GM21619 (cell line): ENCODE measurements around the gene NRG2.

Source experiments
- ATAC-seq: cut with Tn5 transposase; IDR thresholded peaks from one replicate; pipeline ENCODE4 v1.9.1; 2021; ENCODE audit not compliant: unreplicated experiment

Gene NRG2

DNA sequence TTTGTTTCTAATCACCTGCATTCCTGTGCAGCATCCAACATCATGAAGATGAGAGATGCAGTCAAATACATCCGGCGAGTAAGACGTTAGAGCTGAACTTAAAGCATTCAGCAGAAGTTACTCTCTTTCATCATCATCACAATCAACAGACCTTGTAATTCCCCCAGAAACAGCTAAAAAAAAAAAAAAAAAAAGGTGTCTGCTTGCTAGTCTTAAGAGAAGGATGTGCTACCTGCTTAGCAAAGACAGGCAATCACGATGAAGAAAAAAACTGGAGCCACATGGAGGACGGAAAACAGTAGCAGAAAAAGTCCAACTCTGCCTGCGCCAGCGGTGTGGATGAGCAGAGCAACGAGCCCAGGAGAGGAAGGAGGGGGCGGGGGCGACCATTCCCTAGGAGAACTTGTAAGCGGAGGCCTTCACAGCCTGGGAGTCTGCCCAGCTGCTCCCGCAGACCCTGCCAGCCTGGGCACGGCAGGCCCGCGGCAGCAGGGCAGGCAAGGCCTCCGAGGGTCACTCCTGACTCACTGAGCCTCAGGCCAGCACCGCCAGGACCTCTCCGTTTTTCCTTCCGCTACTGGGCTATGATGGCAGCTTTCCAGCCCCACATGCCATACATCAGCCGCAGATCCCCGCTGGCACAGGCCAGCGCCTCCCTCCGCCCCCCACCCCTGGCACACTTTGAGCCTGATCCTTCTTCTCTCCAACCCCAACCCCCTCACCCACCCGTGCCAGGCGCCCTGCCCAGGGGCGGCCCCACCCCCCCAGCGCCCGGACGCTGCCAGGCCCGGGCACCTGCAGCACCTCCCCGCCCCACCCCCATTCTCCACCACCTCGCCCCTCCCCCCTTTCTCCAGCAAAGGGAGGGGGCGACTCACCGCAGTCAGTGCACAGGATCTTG, 1.4 kb downstream of the NRG2 start:
- no peak for ATAC-seq

DNA sequence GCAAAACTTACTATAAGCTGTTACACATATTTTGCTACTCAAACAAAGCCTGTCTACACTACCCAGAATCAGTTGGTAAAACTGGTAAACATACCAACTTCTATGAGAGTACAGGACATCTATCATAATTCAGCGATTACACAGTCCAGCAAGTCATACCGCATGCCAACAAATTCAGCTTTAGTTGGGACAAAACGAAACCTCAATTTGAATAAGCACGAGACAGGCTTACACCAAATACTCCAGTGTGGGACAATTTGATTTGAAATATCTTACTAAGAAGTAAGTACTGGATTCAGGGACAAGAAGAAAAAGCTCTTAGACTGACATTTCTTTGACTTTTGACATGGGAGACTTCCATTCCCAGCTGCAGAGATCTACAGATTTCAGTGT, 2.0 kb downstream of the NRG2 start:
- ATAC-seq = no peak

DNA sequence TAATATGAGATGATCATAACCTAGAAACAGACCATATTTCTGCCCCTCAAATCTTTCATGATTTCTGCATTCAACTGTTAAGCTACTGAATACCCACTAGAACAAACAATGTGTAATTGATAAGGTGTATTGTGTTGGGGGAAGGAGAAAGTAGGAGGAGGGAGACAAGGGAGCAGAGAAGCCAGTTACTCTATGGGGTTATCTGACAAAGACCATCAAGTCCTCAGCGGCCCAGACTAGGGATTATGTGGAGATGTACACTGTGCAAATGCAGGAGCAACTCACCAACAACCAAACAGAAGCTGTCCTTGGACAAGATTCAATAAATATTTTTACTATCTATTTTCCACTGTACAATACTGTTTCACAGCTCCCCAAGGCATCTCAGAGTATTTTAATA, 2.7 kb downstream of the NRG2 start:
- no peak for ATAC-seq

- no peak for ATAC-seq
Observed at GRCh38 chr5:140039561-140039960, 3.5 kb downstream of the NRG2 start.

GRCh38 chr5:140038373-140038957, 4.6 kb downstream of the NRG2 start:
- ATAC-seq = no peak

- no peak for ATAC-seq
Observed at GRCh38 chr5:140037012-140037411, 6.1 kb downstream of the NRG2 start.

GRCh38 chr5:140035881-140036280, 7.2 kb downstream of the NRG2 start:
- ATAC-seq = no peak

DNA sequence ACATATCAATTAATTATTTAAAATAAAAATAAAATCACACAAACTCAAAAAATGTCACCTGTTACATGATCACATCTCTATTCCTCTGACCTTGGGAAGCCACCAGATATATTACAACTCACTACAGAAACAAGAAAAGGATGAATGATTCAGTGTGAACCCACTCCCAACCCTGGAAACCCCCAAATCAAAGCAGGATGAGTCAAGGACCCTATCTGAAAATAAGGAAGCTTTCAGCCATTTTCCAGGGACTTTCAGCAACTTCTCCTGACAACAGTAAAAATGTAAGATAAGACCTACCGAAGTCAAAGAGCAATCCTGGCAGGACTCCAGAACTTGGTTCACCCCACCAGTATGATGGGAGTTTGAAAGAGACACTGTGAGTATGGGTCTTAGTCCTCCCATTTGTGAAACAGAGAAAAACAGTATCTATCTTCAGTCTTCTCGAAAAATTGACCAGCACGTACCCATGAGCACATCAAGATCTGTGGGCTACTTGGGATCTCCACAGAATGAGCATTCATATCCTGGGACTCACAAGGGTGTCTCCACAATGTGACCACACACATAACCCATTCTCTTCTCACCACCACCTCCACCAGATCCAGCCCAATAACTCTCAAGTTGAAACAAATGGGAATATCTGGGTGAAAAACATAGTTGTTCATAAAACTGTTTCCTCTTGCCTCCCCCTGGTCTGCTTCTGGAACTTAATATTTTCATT, 9.9 kb downstream of the NRG2 start:
- ATAC-seq = no peak

DNA sequence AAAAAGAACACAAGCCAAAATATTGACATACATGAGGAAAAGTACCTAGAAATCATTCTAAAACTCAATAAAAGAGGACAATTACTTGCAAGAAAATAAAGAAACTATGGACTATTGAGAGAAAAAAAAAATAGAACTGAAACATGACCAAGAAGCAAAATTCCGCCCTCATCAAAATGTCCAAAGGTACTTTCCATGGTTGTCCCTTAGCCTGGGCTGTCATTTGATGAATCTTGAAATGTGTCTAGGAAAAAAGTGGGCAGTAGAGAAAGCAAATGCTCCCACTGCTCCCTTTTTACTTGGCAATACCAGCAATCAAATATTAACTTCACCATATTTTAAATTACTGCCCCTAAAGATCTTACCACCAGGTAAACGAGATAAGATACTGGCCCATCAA, 10.8 kb downstream of the NRG2 start:
- no peak for ATAC-seq

- no peak for ATAC-seq
Observed at GRCh38 chr5:140027807-140028206, 15.3 kb downstream of the NRG2 start.

DNA sequence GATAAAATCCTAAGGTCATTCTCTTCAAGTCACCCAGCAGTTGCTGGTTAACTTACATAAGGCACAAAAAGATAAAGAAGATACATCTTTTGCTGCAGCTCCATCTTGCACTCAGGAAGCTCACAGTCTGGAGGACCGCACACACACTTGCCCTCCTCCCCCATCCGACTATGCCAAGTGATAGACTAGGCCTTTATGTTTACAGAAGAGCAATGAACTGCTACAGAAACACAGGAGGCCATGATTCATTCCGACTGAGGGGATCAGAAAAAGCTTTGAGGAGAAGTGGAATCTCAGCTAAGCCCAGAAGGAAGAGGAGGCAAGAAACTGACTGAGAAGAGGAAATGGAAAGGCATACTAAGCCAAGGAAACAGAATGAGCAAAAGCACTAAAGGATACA, 17.4 kb downstream of the NRG2 start:
- no peak for ATAC-seq

- ATAC-seq = no peak
Observed at GRCh38 chr5:140024928-140025327, 18.2 kb downstream of the NRG2 start.

DNA sequence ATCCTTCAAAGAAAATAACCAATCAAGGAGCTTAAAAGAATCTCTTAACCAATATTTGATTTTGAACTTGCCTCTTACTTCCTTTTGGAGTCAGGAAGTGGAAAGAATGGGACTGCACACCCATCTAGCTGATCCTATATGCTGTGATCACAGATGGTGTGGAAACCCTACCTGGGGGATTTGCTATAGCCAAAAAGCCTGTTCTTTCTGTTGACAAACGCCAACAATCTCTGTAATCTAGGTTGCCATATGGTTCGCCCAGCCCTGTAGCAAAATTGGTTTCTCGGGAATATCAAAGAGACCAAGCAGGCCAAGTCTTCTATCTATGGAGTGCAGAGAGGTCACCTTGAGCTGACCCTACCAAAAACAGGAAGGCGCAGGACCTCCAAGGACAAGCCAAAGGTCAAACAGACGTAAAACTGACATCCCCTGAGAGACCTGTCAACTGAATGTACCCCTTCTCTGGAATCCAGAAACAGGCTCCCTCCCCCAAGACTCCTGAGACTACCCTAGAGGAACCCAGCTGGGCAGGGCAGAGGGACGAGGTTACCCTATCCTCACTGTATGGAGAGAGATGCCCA, 19.4 kb downstream of the NRG2 start:
- ATAC-seq = no peak

GRCh38 chr5:140020601-140021177, 22.4 kb downstream of the NRG2 start:
- no peak for ATAC-seq

DNA sequence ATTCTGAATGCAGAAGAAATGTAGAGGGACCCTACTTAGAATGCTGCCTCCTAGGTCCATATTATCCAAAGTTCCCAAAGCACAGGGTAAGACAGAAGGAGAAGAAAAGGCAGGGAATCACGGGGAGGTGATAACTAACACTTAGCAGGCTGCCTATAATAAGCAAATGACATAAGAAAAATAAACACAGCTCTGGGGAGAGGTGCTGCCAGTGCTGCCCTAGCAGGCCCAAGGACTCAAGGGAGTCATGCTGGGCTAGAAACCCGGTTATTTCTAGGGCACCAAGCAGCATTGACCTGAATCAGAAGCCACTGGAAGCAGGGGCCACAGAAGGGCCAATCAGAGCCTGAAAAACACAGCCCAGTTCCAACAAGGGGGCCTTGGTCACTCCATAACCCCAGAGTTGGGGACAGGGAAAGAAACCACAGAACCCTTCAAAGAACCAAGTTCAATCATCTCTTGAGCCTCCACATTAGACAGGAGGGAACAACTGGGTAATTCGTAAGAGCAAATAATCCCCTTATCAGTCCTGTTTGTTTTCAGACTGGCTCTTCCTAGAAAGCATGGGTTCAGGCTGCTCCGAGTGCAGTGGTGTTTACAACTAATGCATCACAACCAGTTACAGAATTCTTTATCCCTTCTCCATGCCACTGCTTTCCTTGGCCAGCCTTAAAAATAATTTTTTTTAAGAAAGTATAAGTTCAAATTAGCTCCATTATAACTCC, 24.0 kb downstream of the NRG2 start:
- no peak for ATAC-seq

DNA sequence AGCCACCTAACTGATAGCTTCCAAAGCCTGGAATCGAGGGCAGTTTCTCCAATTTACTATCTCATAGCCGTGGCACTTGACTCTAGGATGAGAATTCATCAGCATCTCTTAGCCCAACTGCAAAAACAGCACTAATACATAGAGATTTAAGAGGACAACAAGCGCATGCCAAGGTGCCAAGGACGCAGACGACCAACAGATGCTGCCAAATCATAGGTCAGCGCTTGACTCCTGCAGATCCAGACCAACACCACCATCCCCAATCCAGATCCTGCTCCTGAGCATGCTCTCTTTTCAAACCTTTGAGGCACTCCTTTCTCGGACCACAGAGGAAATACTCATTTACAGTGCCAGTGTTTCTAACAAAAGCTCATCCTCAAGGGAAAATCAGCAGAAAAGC, 24.6 kb downstream of the NRG2 start:
- ATAC-seq = no peak

DNA sequence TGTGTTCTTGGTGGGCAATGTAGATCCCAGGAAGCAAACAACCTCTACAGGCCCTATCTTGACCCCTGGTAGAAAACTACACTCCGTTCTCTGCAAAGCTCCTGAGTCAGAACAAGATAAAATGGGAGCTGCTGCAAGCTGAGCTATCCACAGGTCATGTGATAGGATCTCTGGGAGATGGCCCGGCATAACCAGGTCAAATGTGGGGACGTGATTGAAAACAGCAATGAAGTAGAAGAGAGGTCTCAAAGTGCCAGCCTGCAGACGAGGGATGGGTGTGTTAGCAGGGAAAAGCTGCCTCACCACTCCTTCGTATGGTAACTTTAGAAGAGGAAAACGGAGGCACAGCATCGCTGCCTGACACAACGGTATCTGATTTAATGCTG, 25.0 kb downstream of the NRG2 start:
- no peak for ATAC-seq

- ATAC-seq = no peak
Observed at GRCh38 chr5:140017397-140018095, 25.6 kb downstream of the NRG2 start.

DNA sequence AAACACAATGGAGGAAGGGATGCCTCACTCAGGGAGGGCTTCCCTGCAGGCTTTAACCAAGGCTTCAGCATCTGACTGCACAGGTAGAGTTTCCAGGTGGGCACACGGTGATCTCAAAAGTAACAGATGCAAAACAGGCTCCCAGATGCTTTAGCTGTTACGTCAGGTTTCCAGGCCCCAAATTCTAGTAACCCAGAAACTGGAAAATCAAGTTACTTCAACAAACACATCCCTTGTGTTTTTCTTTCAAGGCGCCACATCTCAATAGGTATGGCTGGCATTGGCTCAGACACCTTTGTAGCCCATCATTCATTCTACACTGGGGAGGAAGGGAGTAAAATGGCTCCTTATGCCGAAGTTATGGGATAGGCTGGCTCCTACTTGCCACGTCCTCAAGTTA, 27.4 kb downstream of the NRG2 start:
- no peak for ATAC-seq

DNA sequence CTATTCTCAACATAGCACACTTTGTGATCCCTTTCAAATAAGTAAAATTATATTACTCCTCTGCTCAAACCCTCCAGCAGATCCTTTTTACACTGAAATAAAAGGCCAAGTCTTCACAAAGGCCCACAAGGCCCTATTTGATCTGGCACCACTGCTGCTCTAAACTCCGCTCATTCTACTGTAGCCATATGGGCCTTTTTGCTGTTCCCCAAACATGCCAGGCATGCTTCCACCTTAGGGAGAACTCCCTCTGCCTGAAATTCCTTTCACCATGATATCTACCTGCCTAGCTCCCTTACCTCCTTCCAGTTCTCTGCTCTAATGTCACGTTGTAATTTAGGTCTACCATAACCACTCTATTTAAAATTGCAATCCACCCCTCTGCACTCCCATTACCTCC, 28.3 kb downstream of the NRG2 start:
- ATAC-seq = no peak
